Activated naive CD8-positive, alpha-beta T cell (primary cell): ENCODE data around the gene SORBS1.

Experiments used
- H3K27ac Mint-ChIP-seq: one replicate; pipeline ENCODE4 v1.8.0; 2021; ENCODE audit warnings: mixed read lengths
- H3K27me3 Mint-ChIP-seq: one replicate; pipeline ENCODE4 v1.8.0; 2021; ENCODE audit warnings: mixed read lengths
- H3K36me3 Mint-ChIP-seq: one replicate; pipeline ENCODE4 v1.8.0; 2021; ENCODE audit warnings: mixed read lengths
- H3K4me1 Mint-ChIP-seq: one replicate; pipeline ENCODE4 v1.8.0; 2021; ENCODE audit warnings: low read depth, mixed read lengths
- H3K4me3 Mint-ChIP-seq: one replicate; pipeline ENCODE4 v1.8.0; 2021; ENCODE audit warnings: mild to moderate bottlenecking, mixed read lengths
- H3K9me3 Mint-ChIP-seq: one replicate; pipeline ENCODE4 v1.8.0; 2021; ENCODE audit warnings: low read depth, mixed read lengths

SORBS1 gene

DNA sequence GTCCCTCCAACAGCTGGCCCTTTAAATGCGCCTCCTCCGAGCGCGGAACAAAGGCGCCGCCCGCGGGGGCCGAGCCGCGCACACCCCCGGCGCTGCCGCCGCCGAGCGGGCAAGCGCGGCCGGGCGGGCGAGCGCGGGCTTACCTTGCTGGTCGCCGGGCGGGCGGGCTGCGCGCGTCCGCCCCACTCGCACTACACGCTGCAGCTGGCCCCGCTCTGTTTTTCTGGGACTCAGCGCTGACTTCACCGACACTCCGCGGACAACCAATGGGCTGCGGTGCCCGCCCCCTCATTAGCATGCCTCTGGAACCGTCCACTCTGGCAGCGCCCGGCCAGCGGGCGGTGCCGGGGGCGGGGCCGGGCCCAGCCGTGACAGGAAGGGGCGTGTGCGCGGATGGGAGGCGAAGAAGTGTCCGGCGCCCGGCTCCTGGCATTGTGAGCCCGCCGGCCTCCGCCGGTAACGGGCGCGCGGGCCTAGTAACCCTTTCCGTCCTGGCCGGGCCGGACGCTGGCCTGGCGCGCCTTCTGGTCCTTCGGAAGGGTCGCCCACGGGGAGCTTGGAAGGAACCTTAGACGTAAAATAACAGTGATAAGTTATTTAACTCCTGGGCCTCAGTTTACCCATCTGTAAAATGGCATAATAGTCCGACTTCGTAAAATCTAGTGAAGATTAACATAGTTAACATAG, at the start of gene SORBS1:
SORBS1 (minus strand) TSS at position 195 of the 687 bp plus-strand sequence. CDS start 120,236 bp downstream, outside the sequence.
- Mint-ChIP-seq H3K4me1 (peaks cover 12% of the 10 kb centered on the region), H3K4me3 (peak within 1 kb of the TSS; percentile 98), H3K27me3 (peaks cover 1% of the 10 kb centered on the region), H3K9me3 (no peaks in the 10 kb centered on the region), H3K36me3 (no peaks in the 10 kb centered on the region), H3K27ac (no peak within 1 kb of the TSS)

DNA sequence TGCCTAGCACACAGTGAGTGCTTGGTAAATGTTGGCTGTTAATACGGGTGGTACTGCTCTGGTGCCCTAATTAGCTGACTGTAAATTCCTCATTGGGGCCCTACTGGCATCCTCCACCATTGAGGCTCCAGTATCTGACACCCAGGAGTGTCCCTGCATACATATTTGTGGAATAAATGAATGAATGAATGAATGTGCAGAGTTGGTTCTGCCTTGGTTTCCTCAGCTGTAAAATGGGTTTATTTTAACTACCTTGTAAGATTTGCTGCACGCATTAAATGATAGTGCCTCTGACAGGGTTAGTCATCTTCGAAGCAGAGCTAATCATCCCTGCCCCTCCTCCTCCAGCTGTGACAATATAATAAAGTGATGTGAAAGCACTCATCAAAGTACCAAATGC, 49.6 kb upstream of the SORBS1 start:
- H3K36me3 Mint-ChIP-seq, result peaks cover 20% of the 10 kb centered on the region

DNA sequence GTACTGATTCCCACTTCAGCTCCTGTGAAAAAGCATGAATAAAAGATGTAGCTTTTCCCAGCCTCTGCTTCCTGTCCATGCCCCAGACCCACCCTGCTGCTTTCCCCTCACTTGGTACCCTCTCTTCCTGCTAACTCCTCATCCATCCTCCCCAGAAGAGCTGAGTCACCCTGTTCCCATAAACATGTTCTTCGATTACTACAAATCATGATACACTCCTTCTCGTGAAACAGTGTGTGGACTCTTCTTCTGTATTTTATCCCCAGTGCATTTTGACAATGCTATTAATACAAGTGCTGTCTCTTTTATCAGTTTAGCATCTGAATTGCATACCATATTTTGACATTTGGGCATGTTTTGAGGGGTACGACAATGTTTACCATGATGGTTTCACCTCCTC, 45.8 kb upstream of the SORBS1 start:
- Mint-ChIP-seq H3K36me3 (peaks cover 11% of the 10 kb centered on the region), H3K4me3 (no peak overlapping the region), H3K27ac (no peak overlapping the region), H3K9me3 (no peaks in the 10 kb centered on the region), H3K27me3 (no peaks in the 10 kb centered on the region), H3K4me1 (no peaks in the 10 kb centered on the region)

More for the DNA sequence above, 49.6 kb upstream of the SORBS1 start:
- no peaks in the 10 kb centered on the region for H3K4me1 Mint-ChIP-seq
- H3K9me3 Mint-ChIP-seq, result no peaks in the 10 kb centered on the region
- no peaks in the 10 kb centered on the region for H3K27me3 Mint-ChIP-seq
- no peak overlapping the region for H3K4me3 Mint-ChIP-seq
- H3K27ac Mint-ChIP-seq, result no peak overlapping the region

DNA sequence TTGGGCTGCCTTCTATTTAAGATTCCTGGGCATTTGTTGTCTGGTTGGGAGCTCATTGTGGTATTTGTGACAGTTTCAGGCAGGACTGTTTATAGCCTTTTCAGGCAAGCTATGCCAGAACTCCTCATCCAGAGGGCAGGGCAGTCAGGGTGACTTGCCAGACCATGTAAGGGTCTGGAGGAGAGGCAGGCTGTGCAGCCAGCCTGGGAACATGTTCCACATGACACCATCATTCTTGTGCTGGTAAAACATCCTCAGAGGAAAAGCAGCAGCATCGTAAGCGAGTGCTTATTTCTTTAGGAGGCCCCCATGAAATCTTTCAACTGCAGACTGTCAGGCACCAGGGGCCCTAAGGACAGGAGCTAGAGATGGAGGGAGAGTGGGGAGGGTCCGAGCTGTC, 44.0 kb upstream of the SORBS1 start:
- H3K36me3 Mint-ChIP-seq, result peaks cover 11% of the 10 kb centered on the region
- no peak overlapping the region for H3K4me3 Mint-ChIP-seq
- peak overlapping the region; percentile 5 for H3K27ac Mint-ChIP-seq
- H3K27me3 Mint-ChIP-seq, result no peaks in the 10 kb centered on the region
- H3K4me1 Mint-ChIP-seq, result no peaks in the 10 kb centered on the region
- no peaks in the 10 kb centered on the region for H3K9me3 Mint-ChIP-seq

DNA sequence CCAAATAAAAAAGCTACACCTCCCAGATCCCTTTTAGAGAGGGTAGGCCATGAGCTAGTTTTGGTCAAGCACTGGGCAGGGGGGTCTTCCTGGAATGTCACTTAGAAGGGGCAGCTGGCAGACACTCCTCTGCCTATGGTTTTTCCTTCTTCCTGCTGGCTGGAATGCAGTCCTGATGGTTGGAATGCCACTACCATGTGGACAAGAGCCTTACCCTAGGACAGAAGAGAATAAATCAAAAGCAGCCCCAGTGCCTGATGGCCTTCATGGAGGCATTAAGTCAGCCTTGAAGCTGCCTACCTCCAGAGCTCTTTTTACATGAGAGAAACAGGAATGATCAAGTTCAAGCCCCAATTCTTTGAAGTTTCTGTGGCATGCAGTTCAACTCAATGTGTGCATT, 43.5 kb upstream of the SORBS1 start:
- no peak overlapping the region for H3K27ac Mint-ChIP-seq
- no peaks in the 10 kb centered on the region for H3K4me1 Mint-ChIP-seq
- peaks cover 11% of the 10 kb centered on the region for H3K36me3 Mint-ChIP-seq
- no peaks in the 10 kb centered on the region for H3K27me3 Mint-ChIP-seq
- no peaks in the 10 kb centered on the region for H3K9me3 Mint-ChIP-seq
- H3K4me3 Mint-ChIP-seq, result no peak overlapping the region

DNA sequence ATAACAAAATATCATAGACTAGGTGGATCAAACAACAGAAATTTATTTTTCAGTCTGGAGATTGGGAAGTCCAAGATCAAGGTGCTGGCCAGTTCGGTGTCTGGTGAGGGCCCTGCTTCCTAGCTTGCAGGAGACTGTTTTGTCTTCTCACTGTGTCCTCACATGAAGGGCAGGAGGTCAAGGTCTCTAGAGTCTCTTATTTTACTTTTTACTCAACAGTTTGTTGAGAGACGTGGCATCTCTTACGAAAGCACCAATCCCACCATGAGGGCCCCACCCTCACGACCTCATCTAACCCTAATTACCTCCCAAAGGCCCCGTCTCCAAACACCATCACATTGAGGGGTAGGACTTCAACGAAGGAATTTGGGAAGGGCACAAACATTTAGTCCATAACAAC, 41.2 kb upstream of the SORBS1 start:
- Mint-ChIP-seq H3K9me3 (no peaks in the 10 kb centered on the region), H3K27me3 (no peaks in the 10 kb centered on the region), H3K4me3 (no peak overlapping the region), H3K36me3 (peaks cover 2% of the 10 kb centered on the region), H3K4me1 (no peaks in the 10 kb centered on the region), H3K27ac (no peak overlapping the region)

DNA sequence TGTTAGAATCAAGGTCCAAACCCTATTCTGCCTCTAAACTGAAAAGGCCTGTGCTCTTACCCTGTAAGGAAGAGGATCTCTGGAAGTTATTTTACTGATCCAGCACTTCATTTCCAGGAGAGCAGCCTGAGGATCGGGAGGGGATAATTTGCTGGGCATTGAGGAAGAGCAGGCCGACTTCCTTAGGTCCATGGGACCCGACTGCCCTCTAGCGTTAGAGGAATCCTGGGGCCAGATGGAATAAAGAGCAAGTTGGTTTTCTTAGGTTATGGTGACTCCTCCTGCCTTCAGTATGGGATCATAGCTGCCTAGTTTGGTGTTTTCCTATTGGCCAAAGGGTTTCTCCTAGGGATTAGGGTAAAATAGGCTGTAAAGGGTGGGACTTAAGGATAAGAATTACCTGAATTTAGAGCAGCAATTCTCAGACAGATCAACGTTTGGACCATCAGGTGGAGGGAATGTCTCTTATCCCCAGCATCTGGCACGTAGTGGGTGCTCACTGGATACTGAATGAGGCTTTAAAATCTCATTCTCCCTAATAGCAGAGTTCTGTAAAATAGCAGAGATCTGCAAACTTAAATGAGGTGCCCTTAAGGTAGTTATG, 40.0 kb upstream of the SORBS1 start:
- no peak overlapping the region for H3K4me3 Mint-ChIP-seq
- H3K4me1 Mint-ChIP-seq, result no peaks in the 10 kb centered on the region
- H3K27me3 Mint-ChIP-seq, result no peaks in the 10 kb centered on the region
- peaks cover 2% of the 10 kb centered on the region for H3K36me3 Mint-ChIP-seq
- no peak overlapping the region for H3K27ac Mint-ChIP-seq
- H3K9me3 Mint-ChIP-seq, result no peaks in the 10 kb centered on the region

DNA sequence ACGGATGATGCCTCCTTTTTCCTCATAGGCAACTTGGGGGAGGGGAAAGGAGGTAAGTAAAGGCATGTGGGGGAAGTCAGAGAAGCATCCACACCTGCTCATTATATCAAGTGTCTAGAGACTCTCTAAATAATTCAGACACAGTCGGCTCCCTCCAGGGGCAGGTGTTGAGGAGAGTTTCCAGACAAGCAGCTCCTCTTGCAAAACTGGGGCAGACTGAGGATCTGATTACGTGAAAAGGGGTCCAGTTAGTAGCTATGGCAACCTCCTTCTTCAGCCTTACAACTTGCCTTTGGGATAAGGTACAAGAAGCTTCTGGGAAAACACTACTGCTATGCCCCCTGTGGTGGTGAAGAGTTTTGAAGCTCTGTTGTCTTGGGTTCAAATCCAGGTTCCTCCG, 39.0 kb upstream of the SORBS1 start:
- no peaks in the 10 kb centered on the region for H3K36me3 Mint-ChIP-seq
- H3K4me3 Mint-ChIP-seq, result no peak overlapping the region
- no peaks in the 10 kb centered on the region for H3K4me1 Mint-ChIP-seq
- no peak overlapping the region for H3K27ac Mint-ChIP-seq
- H3K27me3 Mint-ChIP-seq, result peaks cover 2% of the 10 kb centered on the region
- no peaks in the 10 kb centered on the region for H3K9me3 Mint-ChIP-seq

DNA sequence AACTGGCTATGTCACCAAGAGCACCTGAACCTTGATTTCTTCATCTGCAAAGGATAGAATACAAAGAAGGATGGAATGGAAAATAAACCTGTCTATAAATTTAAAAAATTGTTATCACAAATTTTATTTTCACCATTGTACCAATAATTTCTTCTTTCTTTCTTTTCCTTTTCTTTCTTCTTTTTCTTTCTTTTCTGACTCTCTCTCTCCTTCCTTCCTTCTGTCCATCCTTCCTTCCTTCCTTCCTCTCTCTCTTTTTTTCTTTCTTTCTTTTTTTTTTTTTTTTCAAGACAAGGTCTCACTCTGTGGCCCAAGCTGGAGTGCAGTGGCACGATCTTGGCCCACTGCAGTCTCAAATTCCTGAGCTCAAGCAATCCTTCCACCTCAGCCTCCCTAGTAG, 36.6 kb upstream of the SORBS1 start:
- no peaks in the 10 kb centered on the region for H3K4me1 Mint-ChIP-seq
- H3K9me3 Mint-ChIP-seq, result no peaks in the 10 kb centered on the region
- no peaks in the 10 kb centered on the region for H3K36me3 Mint-ChIP-seq
- no peak overlapping the region for H3K4me3 Mint-ChIP-seq
- peaks cover 4% of the 10 kb centered on the region for H3K27me3 Mint-ChIP-seq
- no peak overlapping the region for H3K27ac Mint-ChIP-seq

DNA sequence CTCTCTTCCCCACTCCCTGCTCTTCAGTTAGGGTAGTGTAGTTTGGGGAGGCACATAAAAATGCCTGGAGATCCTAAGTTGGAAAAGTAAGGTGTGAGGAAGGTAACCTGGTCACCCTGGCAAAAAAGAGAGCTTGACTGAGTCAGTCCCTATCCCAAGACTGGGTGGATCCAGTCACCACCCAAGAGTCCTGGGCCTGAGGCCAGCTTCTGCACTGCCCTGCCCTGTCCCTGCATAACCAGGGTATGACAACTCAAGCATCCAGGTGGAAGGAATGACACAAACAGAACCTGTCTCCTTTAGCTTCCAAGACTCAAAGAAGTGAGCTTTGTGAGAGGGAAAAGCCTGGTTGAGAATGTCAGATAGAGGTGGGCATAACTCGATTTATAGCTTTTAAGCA, 26.9 kb upstream of the SORBS1 start:
- Mint-ChIP-seq H3K36me3 (no peaks in the 10 kb centered on the region), H3K27ac (no peak overlapping the region), H3K4me1 (no peaks in the 10 kb centered on the region), H3K9me3 (no peaks in the 10 kb centered on the region), H3K4me3 (no peak overlapping the region), H3K27me3 (peaks cover 6% of the 10 kb centered on the region)

DNA sequence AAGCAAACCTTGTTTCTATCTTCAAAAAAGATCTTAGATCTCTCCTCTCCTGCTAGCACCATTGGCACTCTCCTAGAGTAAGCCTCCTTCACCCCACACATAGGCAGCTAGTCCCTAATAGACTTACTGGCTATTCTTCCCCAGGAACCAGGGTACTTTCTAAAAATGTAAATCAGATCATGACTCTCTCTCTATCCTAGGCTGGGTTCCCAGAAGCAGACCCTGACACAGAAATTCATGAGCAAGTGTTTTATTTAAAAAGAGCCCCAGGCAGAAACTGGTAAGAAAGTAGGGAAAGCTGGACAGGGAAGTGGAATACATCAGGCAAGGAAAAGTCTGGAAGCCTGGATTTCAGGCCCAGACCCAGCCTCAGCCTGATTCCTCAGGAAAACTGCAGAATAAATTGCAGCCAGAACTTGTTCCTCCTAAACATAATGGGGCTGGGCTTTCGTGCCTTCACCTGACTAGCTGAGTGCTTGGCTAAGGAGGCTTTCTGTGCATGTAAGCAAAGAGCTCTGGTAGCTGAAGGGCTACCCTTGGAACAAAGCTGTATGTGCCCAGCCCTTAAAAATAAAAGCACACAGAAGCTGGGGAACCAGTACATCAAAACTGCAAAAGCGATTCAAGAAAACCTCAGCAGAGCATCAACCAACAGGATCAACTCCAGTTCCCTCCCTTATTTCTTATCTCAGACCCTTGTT, 18.8 kb upstream of the SORBS1 start:
- Mint-ChIP-seq H3K4me3 (no peak overlapping the region), H3K36me3 (no peaks in the 10 kb centered on the region), H3K9me3 (no peaks in the 10 kb centered on the region), H3K27ac (no peak overlapping the region), H3K4me1 (no peaks in the 10 kb centered on the region), H3K27me3 (peaks cover 17% of the 10 kb centered on the region)

DNA sequence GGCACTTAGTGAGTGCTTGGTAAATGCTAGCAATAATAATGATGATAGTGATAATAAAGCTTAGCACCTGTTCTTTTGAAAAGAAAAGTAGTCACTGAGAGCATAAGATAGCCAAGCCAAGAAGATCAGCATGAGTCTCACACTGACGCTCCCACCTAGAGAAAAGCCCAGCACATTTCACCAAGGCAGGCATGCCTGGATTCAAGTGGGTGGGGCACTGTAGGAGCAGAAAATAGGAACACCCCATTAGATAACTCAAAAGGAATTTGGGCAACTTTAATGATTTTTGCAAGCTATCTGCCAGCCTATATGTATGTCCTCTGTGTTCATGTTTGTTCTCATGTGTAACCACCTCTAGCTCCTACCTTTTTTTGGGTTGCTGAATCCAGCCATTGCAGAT, 18.1 kb upstream of the SORBS1 start:
- Mint-ChIP-seq H3K4me1 (no peaks in the 10 kb centered on the region), H3K36me3 (no peaks in the 10 kb centered on the region), H3K27me3 (peaks cover 14% of the 10 kb centered on the region), H3K4me3 (no peak overlapping the region), H3K9me3 (no peaks in the 10 kb centered on the region), H3K27ac (no peak overlapping the region)

DNA sequence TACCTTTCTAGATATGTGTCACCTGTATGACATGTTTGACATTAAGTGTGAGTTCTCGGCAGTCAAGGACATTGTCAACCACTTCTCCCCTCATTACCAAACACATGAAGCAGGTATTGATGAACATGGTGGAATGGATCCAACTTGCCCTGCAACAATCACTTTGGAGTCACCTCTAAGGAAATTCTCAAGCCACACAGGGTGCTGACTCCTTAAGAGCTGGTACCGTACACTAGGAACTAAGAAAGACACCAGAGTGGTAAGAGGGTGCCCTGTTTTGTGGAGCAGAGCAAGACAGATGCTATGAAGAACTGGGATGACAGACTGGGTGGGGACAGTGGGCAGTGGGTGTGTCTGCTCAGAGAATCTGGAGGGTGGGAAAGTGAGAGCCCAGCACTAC, 17.4 kb upstream of the SORBS1 start:
- H3K9me3 Mint-ChIP-seq, result no peaks in the 10 kb centered on the region
- no peaks in the 10 kb centered on the region for H3K4me1 Mint-ChIP-seq
- H3K27me3 Mint-ChIP-seq, result peaks cover 20% of the 10 kb centered on the region
- no peak overlapping the region for H3K27ac Mint-ChIP-seq
- no peaks in the 10 kb centered on the region for H3K36me3 Mint-ChIP-seq
- H3K4me3 Mint-ChIP-seq, result no peak overlapping the region

DNA sequence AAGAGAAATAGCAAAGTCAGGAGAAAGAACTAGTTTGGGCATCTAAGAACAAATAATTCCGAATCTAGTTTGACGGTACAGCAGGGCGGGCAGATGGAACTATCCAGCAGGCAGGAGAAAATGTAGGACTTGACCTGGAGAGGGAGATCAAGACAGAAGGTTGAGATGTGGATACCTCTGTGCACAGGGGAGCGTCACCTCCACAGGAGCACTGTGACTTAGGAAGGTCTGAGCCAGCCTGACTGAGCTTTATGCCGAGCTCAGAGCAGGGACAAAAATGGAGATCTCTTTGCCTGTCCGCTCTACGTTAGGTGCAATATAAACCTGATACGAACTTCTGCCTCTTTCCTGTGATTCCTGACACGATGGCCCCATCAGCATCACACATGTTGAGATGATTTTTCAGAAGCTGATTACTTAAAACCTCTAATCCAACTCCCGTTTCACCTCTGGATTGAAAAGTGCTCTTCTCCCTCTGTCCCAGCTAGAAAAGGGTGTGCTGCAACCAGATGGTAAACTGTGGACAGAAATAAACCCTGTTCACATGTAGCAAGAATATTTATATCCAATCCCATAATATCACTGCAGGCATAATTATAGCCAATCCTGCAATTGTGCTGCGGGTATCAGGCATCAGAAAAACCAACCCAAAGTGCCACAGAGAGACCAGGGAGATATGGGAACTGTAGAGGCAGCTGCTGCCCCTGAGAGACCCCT, 13.6 kb upstream of the SORBS1 start:
- Mint-ChIP-seq H3K36me3 (no peaks in the 10 kb centered on the region), H3K4me3 (no peak overlapping the region), H3K27ac (no peak overlapping the region), H3K27me3 (peaks cover 13% of the 10 kb centered on the region), H3K9me3 (no peaks in the 10 kb centered on the region), H3K4me1 (no peaks in the 10 kb centered on the region)

DNA sequence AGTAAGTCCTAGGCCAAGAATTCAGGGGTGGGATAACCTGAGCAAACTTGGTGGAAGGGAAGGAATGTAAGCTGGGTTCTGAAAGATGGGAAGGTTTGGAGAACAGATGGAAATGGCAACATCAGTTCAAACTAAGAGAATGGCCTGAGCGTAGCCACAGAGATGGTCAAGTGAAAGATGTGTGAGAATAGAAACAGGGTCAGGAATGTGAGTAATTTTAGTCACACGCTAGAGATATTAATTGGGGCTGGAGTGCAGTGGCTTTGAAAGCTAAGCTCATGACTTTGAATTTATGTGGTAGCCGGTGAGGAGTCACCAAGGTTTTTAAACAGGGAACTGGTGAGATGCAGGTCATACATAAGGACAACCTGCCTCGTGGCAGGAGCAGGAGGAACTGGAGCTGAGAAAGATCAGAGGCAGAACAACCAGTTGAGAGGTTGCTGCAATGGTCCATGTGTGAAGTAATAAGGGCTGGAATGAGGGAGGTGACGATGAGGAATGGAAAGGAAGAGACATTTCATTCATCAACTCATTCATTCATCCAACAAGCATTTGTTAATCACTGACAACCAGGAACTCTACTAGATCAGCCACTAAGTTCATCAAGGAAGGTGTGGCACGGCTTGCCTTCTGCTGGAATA, 12.9 kb upstream of the SORBS1 start:
- Mint-ChIP-seq H3K9me3 (no peaks in the 10 kb centered on the region), H3K4me3 (no peak overlapping the region), H3K36me3 (no peaks in the 10 kb centered on the region), H3K4me1 (no peaks in the 10 kb centered on the region), H3K27ac (no peak overlapping the region), H3K27me3 (peaks cover 9% of the 10 kb centered on the region)
